Measurements from ENCODE around the gene SGK1. TPM values are rescaled to one million over a fixed set of nuclear protein-coding genes. Genes with fewer than 3 reads are reported as not detected.
"Not testable (repeated sequence)": the region's sequence is repeated elsewhere in the genome, so short reads cannot be mapped to it uniquely, and the experiment has no call there.

The SGK1 gene
- total RNA-seq, 1 donor from 2014 or later: 54.6 TPM

DNA sequence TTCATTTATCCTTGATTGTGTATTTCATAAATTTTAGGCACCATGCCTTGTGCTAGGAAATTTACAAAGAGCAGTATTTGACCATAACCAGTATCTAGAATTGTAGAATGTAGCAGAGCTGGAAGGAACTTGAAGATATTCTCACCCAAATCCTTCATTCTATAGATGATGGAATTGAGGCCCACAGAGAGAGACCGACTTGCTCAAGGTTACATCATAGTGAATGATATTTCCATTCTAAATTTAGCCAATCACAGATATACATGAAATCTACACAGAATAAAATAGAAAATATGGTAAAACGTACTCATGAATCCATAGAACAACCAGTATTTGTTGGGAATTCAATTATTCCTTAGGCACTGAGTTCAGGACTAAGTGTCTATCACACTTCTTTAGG is 10.9 kb upstream of the SGK1 start:
- FAIRE-seq (no peak), DNase-seq (ENCODE audit: low spot score in 2 of 2) (no peak)

DNA sequence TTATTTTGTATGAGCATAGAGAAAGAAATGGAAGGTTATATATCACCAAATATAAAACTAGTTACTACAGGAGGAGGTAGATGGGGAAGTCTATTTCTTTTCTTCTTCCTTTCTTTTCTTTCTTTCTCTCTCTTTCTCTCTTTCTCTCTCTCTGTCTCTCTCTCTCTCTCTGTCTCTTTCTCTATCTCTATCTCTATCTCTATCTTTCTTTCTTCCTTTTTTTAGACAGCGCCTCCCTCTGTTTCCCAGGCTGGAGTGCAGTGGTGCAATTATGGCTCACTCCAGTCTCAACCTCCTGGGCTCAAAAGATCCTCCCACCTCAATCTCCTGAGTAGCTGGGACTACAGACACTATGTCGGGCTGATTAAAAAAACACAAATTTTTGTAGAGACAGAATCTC is 10.2 kb upstream of the SGK1 start:
- DNase-seq (ENCODE audit: low spot score in 2 of 2) (no peak), FAIRE-seq (no peak)

- not testable (repeated sequence) for DNase-seq (ENCODE audit: low spot score in 2 of 2); FAIRE-seq
These were observed 8.3 kb upstream of the SGK1 start for GRCh38 chr6:134326192-134326591.

DNA sequence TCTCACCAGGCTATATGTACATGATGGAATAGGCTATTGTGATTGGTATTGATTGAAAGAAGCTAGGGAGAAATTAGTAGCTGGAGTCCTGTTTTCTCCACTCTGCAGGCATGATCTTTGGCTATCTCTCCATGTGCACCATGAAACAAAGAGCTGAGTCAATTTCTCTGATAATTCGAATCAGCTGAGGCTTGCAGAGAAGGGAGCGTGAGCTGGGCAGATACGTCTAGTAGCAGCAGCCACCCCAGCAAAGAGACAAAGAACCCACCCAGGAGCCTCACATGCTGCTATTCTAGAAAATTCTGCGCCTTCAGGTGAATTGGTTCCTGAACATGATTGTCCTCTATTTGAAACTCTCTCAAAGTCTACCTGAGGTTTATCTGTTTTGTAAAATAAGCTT is 6.9 kb upstream of the SGK1 start:
- no peak for DNase-seq (ENCODE audit: low spot score in 2 of 2)
- no peak for FAIRE-seq

DNA sequence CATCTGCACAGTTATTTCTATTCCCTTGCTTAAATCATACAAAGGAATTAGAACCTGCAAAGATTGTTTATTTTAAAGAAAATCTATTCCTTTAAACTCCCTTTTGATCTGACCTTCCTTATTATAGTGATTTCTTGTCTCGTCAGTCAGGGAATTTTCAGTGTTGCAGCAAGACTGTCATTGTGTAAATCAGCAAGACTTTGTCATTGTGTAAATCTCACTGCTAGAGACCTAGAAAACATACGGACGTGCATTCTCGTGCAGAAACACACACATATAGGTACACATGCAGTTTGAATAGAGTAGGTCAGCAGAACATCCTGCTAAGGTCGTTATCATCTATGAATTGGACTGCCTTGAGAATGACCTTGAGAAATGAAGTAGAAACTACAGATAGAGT is 6.2 kb upstream of the SGK1 start:
- no peak for FAIRE-seq
- no peak for DNase-seq (ENCODE audit: low spot score in 2 of 2)

DNA sequence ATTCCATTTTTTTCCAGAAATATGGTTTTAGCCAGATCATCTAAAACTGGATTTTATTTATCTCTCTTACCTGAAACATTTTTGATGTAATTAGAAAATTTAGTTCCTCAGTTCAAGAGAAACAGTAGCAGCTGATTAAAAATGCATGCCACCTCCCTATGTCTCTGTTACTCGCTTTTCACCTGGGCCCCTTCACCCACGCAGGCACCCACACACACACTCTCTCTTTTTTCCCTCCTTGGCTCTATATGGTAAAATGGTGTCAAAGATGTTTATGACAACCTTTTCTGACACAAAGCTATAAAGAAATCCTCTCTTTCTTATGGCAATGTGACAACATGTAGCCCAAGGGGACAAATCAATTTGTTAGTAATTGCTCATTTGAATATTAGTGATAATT is 5.8 kb upstream of the SGK1 start:
- no peak for FAIRE-seq

DNA sequence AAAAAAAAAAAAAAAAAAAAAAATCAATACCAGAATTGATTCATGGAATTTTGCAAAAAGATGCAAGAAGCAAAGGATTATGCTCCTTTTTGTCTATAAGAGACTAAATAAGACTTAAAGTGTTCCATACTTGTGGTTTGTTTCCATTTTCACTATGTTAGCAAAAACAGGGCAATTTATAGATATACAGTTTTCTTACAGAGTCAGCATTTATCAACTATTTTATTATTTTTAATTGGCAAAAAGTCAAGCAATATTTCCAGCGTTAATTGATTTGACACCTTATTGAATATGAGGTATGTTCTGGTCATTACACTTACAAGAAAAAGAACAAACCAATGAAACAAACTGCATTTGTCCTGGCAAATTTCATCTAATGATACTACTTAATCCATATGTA is 5.4 kb upstream of the SGK1 start:
- DNase-seq (ENCODE audit: low spot score in 2 of 2): no peak
- no peak for FAIRE-seq

More for the DNA sequence above, 5.8 kb upstream of the SGK1 start:
- DNase-seq (ENCODE audit: low spot score in 2 of 2): no peak

DNA sequence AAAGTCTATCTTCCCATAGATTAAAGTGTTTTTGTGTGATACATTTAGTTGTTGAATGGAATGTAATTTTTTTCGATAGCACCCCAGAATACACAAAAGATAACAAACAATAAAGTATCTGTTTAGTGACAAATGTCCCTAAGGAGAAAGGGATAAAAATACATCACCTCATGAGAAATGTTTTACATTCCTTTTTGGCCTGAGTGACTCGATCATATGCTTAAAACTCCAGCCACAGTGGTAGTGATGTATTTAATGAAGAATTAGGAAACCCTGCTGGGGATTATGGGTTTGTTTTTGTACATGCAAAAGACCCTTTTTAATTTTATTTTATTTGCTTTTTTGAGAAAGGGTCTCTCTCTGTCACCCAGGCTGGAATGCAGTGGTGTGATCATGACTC is 4.3 kb upstream of the SGK1 start:
- FAIRE-seq (no peak), DNase-seq (ENCODE audit: low spot score in 2 of 2) (no peak)

GRCh38 chr6:134321246-134321645 is 3.3 kb upstream of the SGK1 start:
- FAIRE-seq: no peak

DNA sequence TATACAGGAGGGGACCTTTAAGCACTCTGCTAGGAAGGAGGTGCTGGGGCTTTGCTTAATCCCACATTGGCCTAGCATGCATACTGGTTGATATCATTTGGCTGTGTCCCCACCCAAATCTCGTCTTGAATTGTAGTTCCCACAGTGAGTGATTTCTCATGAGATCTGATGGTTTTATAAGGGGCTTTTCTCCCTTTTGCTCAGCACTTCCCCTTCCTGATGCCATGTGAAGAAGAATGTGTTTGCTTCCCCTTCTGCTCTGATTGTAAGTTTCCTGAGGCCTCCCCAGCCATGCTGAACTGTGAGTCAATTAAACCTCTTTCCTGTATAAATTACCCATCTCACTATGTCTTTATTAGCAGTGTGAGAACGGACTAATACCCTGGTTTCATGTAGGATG is 1.8 kb upstream of the SGK1 start:
- FAIRE-seq: not testable (repeated sequence)

More at GRCh38 chr6:134321246-134321645, 3.3 kb upstream of the SGK1 start:
- no peak for DNase-seq (ENCODE audit: low spot score in 2 of 2)

DNA sequence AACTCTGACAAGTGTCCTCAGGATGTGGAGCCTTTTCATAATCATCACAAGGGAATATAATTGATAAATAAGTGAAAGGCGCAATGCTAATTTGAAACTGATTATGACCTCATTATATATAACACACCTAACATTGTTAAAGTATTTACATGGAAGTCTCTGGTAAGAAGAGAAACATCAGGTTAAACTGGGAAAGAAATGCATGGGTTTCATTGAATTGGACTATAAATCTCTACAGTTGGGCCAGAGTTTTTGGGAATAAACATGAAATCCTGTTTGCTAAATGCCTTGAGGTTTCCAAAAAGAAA is 1.0 kb upstream of the SGK1 start:
- no peak for FAIRE-seq

More for the DNA sequence above, 1.8 kb upstream of the SGK1 start:
- not testable (repeated sequence) for DNase-seq (ENCODE audit: low spot score in 2 of 2)

GRCh38 chr6:134318236-134318973 is 493 bp upstream of the SGK1 start:
- DNase-seq (ENCODE audit: low spot score in 2 of 2) (no peak), FAIRE-seq (no peak)

More for the DNA sequence above, 1.0 kb upstream of the SGK1 start:
- no peak for DNase-seq (ENCODE audit: low spot score in 2 of 2)

DNA sequence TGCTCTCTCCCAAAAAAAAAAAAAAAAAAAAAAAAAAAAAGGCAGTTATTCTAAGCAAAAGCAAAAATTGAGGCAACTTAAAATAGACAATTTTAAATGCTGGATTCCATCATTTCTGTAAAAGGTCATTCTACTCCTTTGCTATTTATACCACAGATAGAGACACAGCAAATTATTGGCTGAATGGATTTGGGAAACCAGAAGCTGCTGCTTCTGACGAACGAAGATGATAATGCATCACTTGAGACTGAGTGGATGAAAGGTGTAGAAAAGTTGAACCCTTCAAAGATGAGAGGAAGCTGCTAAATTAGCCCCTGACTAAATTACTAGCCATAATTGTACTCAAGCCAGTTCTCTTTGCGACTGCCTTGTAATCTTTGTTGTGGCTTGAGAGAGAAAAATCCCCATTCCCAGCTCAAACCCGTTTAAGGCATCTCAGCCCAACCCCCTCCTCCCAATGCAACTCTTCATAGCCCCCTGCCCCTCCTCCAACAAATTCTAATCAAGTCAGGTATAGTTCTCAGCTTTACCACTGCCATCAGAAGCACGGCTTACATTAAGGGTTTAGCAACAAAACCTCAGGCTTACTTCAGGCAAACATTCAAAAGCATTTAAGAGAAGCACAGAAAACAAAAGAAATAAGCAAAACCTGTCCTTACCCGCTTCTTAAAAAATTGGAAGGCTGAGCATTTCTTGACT is 1.0 kb downstream of the SGK1 start:
- DNase-seq (ENCODE audit: low spot score in 2 of 2): no peak
- no peak for FAIRE-seq

DNA sequence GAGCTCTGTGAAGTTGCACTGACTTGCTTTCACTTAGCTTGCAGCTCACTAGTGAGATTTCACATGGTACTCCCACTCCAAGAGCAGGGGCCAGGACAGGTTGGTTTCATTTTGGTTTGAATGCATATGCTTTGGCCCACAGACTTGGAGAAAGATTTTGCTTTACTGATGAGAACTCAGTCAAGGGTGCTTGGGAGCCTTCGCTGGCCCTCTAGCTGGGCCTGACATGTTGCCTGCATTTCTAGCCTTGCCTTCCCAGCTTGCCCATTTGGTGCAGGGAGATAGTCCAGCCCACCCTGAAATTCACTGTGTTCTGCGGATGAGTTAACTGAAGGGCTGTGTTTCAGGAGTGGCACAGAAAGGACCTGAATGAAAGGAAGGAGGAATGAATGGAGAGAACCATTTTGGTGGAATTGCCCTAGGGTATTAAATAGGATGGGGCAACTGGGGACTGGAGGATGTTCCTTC is 1.9 kb downstream of the SGK1 start:
- FAIRE-seq (no peak), DNase-seq (ENCODE audit: low spot score in 2 of 2) (no peak)

DNA sequence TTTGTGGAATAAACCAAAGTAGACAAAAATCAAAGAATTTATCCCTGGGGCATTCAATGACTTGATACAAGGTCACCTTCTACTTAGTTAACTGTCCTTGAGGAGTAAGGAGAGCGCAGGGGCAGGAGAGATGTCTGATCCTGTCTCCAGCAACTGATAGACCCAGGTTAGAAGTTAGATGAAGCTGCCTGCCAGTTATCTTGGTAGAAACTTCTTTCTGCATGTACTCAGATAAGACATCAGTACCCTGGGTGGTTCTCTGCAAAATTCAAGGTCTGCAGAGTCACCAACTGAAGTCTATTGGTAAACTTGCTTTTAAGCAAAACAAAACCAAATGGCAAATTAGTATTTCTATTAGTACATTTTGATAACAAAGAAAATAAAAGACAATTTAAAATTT is 2.7 kb downstream of the SGK1 start:
- no peak for DNase-seq (ENCODE audit: low spot score in 2 of 2)
- no peak for FAIRE-seq

- no peak for DNase-seq (ENCODE audit: low spot score in 2 of 2)
- FAIRE-seq: no peak
These were observed 3.7 kb downstream of the SGK1 start for GRCh38 chr6:134314006-134314821.

- FAIRE-seq (no peak), DNase-seq (ENCODE audit: low spot score in 2 of 2) (no peak)
These were observed 5.8 kb downstream of the SGK1 start for GRCh38 chr6:134312038-134312660.

DNA sequence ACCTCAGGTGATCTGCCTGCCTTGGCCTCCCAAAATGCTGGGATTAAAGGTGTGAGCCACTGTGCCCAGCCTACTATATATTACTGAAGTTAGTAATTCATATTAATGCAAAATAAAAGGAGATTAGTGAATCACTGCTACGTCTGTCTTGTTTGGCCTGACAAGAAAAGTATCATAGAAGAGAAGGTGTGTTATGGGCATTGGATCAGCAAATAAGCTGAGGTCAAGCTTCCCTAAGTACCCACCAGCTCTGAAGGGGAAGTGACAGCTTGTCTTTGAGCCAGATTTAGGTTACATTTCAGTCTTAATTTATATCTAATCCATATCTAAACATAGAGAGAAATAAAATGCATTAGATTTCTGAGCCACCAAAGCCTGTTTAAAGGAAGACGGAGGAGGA is 7.1 kb downstream of the SGK1 start:
- no peak for DNase-seq (ENCODE audit: low spot score in 2 of 2)
- FAIRE-seq: no peak

GRCh38 chr6:134309983-134310605 is 7.8 kb downstream of the SGK1 start:
- DNase-seq (ENCODE audit: low spot score in 2 of 2): no peak
- FAIRE-seq: no peak

GRCh38 chr6:134309227-134309626 is 8.7 kb downstream of the SGK1 start:
- no peak for FAIRE-seq
- no peak for DNase-seq (ENCODE audit: low spot score in 2 of 2)

All from frontal cortex (tissue), 4 donors.